HG03558 (cell line): ENCODE results near the gene BST1.
A peak's percentile ranks its signal among the peaks of the same experiment; 100 is the strongest.

Experiments
- ATAC-seq: cut with Tn5 transposase; IDR thresholded peaks from one replicate; pipeline ENCODE4 v1.9.1; 2021; ENCODE audit warnings: moderate number of reproducible peaks; ENCODE audit not compliant: unreplicated experiment; ENCODE audit errors: extremely low read depth

The BST1 gene

DNA sequence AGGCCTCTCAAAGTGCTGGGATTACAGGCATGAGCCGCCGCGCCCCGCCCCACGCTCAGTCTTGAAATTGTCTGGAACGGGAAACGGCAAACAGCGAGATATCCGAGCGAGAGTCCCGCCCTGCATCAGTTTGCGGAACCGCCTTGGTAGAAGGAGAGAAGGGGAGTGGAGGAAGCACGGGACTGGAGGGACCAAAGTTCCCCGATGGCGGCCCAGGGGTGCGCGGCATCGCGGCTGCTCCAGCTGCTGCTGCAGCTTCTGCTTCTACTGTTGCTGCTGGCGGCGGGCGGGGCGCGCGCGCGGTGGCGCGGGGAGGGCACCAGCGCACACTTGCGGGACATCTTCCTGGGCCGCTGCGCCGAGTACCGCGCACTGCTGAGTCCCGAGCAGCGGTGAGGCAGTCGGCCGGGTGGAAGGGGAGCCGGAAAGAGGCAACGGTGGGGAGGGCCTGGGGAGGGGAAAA is at the start of gene BST1:
BST1 (plus strand) TSS at position 125 of the 463 bp plus-strand sequence; CDS start at position 205, 80 bp downstream.
- ATAC-seq, result no peak

DNA sequence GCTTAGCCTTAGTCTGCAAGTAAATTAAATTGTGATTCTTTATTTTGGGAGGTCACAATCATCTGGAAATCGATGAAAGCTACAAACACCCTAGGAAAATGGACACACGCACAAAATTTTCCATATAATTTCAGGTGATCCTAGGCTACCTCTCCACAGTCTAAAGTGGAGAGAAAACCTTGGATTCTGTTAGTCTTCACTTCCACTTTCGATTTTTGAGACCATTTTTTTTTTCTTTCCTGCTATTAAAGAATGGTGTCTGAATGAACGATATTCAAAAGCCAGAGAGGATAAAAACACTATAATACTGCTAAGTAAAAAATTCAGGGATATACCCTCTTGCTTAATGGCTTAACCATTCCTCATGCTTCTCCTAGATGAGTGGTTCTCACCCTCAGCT is 49.4 kb upstream of the BST1 start:
- ATAC-seq, result no peak

DNA sequence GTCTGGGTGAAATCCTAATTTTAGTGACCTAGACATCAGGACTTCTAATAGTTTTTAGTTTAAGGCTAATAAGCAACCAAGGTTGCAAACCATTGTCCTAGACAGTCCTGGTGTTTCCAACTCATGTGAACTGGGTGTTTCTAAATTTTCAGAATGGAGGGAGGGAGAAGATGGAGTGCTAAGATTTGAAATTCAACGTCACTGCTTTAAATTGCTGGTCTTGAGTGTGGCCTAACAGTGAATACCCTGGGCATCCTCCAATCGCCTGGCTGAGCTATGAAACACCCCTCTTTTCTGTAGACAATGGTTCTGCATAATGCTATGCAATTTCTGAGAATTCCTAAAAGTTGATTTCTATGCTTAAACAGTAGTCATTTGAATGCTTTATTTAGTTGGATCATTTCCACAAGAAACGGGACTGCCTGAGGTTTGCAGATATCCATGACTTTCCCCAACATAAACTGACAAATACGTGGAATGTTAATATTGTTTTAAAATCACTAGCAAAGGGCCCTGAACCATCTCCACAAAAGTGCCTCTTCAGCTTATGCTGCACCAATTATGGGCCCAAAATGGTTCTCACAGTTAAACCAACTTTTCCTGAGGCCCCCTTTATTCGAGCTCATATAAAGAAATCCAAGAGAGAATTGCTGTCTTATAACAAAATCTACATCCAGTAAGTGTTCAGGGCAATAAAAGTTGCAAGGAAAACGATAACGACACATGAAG is 48.8 kb upstream of the BST1 start:
- no peak for ATAC-seq

DNA sequence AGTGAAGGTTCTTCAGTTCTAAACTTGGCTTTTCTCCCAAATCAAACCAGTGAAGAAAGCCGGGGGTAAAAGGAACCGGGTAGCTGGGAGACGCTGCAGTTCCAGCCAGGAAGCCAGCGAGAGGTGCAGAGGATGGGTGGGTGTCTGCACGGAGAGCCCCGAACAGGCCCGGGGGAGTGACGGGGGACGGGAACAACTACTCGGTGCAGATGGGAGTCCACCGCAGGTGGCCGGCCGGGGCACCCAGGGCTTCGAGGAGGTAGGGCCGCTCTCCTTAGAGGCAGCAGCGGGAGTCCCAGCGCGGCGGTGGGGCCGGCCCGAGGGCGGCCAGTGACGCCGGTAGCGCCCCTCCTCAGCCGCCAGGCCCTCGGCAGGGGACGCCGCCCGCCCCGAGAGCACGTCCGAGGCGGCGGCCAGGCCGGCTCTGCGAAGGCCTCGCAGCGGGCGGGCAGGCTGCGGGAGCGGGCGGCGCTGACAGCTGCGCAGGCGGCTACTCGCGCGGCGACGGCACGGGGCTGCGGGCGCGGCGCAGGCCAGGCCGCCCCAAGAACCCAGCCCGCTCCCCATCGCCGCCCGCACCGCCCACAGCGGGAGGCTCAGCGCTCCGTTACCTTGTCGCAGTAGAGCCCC is 48.2 kb upstream of the BST1 start:
- ATAC-seq, result peak; percentile 34

DNA sequence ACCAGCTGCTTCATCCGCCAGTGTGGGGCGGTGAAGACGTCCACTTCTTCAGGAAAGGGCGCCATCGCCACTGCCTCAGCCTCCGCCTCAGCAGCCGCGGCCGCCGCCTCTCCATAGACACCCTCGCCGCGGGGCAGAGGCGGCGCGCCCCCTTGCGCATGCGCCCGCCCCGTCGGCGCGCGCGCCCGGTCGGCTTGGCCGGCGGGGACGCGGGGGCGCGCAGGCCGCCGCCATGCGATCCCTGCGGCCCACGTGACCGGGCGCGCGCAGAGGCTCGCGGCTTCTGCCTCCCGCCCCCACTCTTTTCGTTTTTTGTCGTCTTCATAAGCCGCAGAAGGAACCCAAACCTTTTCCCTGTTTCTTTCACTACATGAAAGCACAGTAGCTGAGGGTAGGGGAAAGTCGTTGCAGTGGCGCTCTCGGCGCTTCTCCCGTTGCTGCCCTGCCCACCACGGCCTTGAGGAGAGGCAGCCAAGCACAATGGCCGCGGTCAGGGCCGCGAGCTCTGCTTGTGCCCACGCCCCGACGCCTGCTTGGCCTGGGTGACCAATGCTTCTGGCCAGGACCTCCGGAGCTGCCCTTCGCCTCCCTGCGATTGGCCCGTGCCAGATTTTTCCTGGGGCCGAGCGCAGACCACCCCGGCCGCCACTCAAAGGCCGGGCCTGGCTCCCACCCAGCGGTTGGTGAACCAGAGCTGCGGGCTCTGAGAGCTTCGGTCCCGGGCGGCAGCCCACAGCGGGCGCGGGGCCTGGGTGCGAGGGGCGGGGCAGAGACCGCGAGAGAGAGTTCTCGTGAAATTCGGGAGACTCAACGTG is 47.4 kb upstream of the BST1 start, which contains the start of gene FBXL5:
FBXL5 (minus strand) TSS at position 135 of the 815 bp plus-strand sequence; CDS start at position 65, 70 bp downstream.
- peak; percentile 42 for ATAC-seq

- ATAC-seq, result no peak
Measured at GRCh38 chr4:15656038-15656470, 46.8 kb upstream of the BST1 start.

- ATAC-seq, result no peak
Measured at GRCh38 chr4:15657366-15657765, 45.5 kb upstream of the BST1 start.

- no peak for ATAC-seq
Measured at GRCh38 chr4:15658136-15658770, 44.6 kb upstream of the BST1 start.

GRCh38 chr4:15658781-15659180 is 44.1 kb upstream of the BST1 start:
- no peak for ATAC-seq

DNA sequence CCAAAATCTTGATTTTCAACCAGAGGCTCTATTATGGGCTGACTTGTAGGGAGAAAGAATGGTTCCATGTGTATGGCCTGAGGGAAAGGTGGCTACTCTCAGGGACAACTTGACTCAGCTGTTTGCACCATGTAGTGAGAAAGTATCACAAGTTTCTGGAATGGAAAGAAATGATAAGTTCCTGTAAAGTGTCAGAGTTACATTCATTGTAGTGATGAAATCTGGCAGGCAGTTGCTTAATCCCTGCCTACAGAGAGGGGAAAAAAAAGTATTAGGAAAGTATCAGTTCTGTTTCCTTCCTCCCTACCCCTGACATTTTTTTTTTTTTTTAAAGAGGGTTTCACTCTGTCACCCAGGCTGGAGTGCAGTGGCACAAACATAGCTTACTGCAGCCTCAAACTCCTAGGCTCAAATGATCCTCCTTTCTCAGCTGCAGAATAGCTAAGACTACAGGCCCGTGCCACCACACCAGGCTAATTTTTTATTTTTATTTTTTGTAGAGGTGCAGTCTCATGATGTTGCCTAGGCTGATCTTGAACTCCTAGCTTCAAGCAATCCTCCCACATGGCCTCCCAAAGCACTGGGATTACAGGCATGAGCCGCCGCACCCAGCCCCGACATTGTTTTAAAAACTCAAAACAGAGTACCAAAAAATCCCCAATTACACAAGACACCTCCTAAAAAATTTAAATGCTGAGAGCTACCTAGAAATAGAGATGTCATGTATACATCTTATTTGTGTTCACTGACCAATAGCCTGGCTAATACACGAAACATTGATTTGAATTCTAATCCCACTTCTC is 42.9 kb upstream of the BST1 start:
- ATAC-seq, result no peak

DNA sequence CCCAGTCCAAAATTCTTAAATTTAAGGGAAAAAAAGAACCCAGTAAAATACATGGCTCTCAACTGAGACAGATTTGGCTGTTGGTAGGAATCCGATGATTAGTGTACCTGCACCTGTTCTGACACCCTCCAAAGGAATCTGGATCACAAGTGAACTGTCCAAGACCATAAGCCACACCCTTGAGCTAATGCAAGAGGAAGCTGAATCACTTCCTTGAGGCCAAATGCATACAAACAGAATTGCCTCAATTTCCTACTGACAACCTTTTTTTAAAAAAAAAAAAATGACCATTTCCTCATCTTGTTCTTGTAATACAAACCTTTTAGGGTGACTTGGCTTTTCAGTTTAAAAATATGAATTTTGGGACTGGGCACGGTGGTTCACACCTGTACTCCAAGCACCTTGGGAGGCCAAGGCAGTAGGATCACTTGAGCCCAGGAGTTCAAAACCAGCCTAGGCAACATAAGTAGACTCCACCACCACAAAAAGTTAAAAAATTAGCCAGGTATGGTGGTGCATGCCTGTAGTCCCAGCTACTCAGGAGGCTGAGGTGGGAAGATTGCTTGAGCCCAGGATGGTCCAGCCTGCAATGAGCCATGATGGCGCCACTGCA is 37.0 kb upstream of the BST1 start:
- ATAC-seq, result no peak

DNA sequence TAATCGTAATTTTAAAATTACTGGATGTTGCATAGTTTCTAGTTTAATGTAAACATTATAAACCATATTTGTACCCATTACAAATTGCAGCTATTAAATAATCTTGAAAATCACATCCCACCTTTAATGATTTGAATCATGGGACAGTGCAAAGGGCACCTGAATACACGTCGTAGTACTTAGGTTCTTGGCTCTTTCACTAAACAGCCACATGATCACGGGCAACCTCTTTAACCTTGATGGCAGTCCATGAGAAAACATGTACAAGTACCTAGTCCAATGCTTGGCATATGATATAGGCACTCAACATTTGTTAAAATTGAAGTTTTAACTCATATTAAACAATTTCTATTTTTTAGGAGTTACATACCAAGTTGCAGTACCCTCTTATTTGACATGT is 35.9 kb upstream of the BST1 start:
- ATAC-seq, result no peak

GRCh38 chr4:15668566-15669435 is 34.1 kb upstream of the BST1 start:
- ATAC-seq, result no peak

- no peak for ATAC-seq
Measured at GRCh38 chr4:15670576-15670975, 32.3 kb upstream of the BST1 start.

DNA sequence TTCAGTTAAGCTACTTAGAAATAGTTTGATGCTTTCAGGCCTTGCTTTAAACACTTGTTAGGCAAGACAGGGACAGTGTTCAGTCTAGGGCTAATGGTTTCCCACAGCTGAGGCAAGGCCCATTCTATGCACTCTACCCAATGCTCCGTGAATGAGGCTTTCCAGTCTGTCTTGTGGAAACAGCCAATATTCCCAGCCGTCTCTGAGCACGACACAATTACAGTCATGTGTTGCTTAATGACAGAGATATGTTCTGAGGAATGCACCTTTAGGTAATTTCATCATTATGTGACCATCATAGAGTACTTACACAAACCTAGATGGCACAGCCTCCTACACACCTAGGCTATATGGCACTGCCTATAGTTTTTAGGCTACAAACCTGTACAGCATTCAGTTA is 30.8 kb upstream of the BST1 start:
- ATAC-seq, result no peak

- no peak for ATAC-seq
Measured at GRCh38 chr4:15673337-15673736, 29.5 kb upstream of the BST1 start.

DNA sequence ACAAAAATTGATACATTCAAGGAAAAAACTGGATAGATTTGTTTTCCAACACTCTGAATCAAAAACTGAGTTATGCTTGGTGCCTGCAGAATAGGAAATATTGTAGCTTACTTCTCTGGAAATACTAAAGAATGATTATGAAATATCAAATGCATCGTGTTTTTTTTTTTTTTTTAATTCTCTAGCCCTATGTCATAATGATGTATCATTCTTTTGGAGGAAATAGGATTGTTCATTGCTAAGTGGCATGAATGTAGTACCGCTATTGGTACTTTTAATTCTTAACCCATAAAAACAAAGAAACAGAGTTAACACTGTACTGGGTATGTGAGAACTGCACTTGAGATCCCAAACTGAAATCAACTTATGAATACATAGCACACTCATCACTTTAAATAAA is 28.8 kb upstream of the BST1 start:
- no peak for ATAC-seq

DNA sequence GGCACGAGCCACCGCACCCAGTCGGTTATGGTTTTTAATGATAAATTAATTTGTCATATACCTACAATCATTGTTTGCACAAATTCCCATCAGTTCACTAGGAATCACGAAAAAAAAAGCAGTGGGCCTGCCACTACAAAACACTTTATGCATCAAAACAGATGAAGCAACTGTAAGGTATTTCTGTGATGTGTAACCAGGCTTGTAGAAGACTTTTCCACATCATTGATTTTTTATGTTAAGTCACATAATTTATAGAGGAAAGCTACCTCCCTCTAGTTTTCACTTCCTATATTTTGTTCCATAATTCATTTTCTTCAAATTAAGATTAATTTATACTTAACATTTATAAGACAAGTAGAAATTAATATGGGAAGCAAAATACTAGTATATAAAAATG is 27.9 kb upstream of the BST1 start:
- ATAC-seq, result no peak
